Activated CD4-positive, alpha-beta T cell treated with anti-CD3 and anti-CD28 coated beads for 36 hours (primary cell): Measurements from ENCODE around the gene FNBP1. TPM values are rescaled to one million over a fixed set of nuclear protein-coding genes. Genes with fewer than 3 reads are reported as not detected.
"Not testable (repeated sequence)": the region's sequence is repeated elsewhere in the genome, so short reads cannot be mapped to it uniquely, and the experiment has no call there.

Experiments
- ATAC-seq: fragments of 200-7000 bp; cut with Tn5 transposase; one replicate; pipeline ENCODE4 v1.10.0; 2021; ENCODE audit warnings: mild to moderate bottlenecking, moderate library complexity
- CTCF ChIA-PET: fragments of 350-600 bp; sonication (Branson Sonifier 250); formaldehyde crosslinking; loops from one replicate; lab custom pipeline; 2021; ENCODE audit warnings: antibody characterized with exemption; lab: Charles Lee
- POLR2A ChIA-PET: fragments of 350-600 bp; sonication (Branson Sonifier 250); formaldehyde crosslinking; loops from one replicate; lab custom pipeline; 2021; ENCODE audit warnings: antibody characterized with exemption, inconsistent platforms; lab: Charles Lee
- DNase-seq: peaks from one replicate; pipeline ENCODE4 v3.0.0-alpha.2; 2020
- H3K27ac Mint-ChIP-seq: one replicate; pipeline ENCODE4 v1.8.0; 2021; ENCODE audit warnings: mixed read lengths
- H3K27me3 Mint-ChIP-seq: one replicate; pipeline ENCODE4 v1.8.0; 2021; ENCODE audit warnings: mixed read lengths
- H3K36me3 Mint-ChIP-seq: one replicate; pipeline ENCODE4 v1.8.0; 2021; ENCODE audit warnings: low read depth, mixed read lengths
- H3K4me1 Mint-ChIP-seq: one replicate; pipeline ENCODE4 v1.8.0; 2021; ENCODE audit warnings: mixed read lengths
- H3K4me3 Mint-ChIP-seq: one replicate; pipeline ENCODE4 v1.8.0; 2021; ENCODE audit warnings: mild to moderate bottlenecking, moderate library complexity, mixed read lengths
- H3K9me3 Mint-ChIP-seq: one replicate; pipeline ENCODE4 v1.8.0; 2021; ENCODE audit warnings: low read depth, mixed read lengths
- intact Hi-C, 2 experiments: fragments of 100-400 bp; cut with DNase I in 1 of 2; cut with micrococcal nuclease in 1 of 2; formaldehyde crosslinking; loops; one replicate each; pipeline versions ENCODE4 v1.14.2 to v1.15.1; 2022 to 2024; cut with DNase I, micrococcal nuclease
- total RNA-seq, 2 experiments: library from RNA; stranded (reverse); gene quantifications; one replicate each; pipeline ENCODE4 v1.2.3, GENCODE V29; 2021

FNBP1 gene
- total RNA-seq, 2 experiments from 2014 or later = 254 to 354 TPM

DNA sequence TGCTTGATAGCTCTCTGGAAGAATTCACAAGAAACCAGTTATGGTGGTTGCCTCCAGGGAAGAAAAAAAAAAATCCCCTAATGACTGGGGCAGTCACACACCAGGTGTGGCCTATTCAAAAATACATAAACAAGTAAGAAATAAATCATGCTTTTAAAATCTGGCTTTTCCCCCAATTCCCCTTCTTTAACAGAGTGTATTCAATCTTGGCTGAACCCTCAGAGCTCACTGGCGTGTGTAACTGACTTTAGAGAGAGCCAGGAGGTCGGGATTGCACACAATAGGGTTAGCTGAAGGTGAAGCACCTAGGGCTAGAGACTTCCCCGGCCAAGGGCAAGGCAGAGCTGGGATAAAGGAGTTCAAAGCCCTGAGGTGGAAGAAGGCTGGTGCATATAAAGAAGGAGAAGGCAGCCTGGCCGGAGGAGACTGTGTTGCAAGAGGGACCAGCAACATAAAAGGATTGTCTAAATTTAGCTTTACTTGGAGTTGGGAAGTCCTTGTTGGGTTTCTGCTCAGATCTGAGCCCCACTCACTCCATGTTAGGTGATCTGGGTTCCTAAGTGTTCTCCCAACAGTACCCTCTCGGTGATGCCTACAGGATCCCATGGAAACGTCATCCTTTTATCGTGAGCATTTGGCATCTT is 19.7 kb downstream of the FNBP1 start:
- POLR2A ChIA-PET = interaction anchor here (0.5 to 1.5 kb wide), 17 partner anchors 13 to 135 kb away, joined by 3 to 7 read pairs (median 5); no protein-coding TSS in a partner anchor

GRCh38 chr9:130022566-130023143 is 20.3 kb downstream of the FNBP1 start:
- Mint-ChIP-seq H3K27me3 (no peaks in the 10 kb centered on the region), H3K4me1 (peaks cover 97% of the 10 kb centered on the region), H3K9me3 (no peaks in the 10 kb centered on the region), H3K27ac (peak overlapping the region; percentile 92), H3K4me3 (peak overlapping the region; percentile 50), H3K36me3 (peaks cover 65% of the 10 kb centered on the region)
- ATAC-seq (no peak), DNase-seq (no peak)
- CTCF ChIA-PET = interaction anchor here (0.7 to 1.1 kb wide), 4 partner anchors 13 to 136 kb away, joined by 3 to 6 read pairs (median 4); no protein-coding TSS in a partner anchor
- intact Hi-C loops = loop anchor here in 1 of 2 experiments (2.0 to 5.0 kb wide), 3 partner anchors 14 to 90 kb away; no protein-coding TSS in a partner anchor
- POLR2A ChIA-PET = interaction anchor here (0.5 to 1.5 kb wide), 18 partner anchors 12 to 134 kb away, joined by 3 to 8 read pairs (median 5); no protein-coding TSS in a partner anchor

More for the DNA sequence above, 19.7 kb downstream of the FNBP1 start:
- H3K27ac Mint-ChIP-seq = peak overlapping the region; percentile 92
- H3K4me3 Mint-ChIP-seq = peak overlapping the region; percentile 50
- H3K4me1 Mint-ChIP-seq = peaks cover 97% of the 10 kb centered on the region
- H3K27me3 Mint-ChIP-seq = no peaks in the 10 kb centered on the region
- intact Hi-C loops = loop anchor here in 1 of 2 experiments (2.0 to 5.0 kb wide), 3 partner anchors 14 to 91 kb away; no protein-coding TSS in a partner anchor
- CTCF ChIA-PET = interaction anchor here (0.7 to 1.1 kb wide), 5 partner anchors 12 to 137 kb away, joined by 3 to 6 read pairs (median 4); no protein-coding TSS in a partner anchor
- H3K36me3 Mint-ChIP-seq = peaks cover 69% of the 10 kb centered on the region
- peak; percentile 59 for ATAC-seq
- H3K9me3 Mint-ChIP-seq = no peaks in the 10 kb centered on the region
- DNase-seq = no peak

GRCh38 chr9:130021842-130022241 is 21.1 kb downstream of the FNBP1 start:
- CTCF ChIA-PET = interaction anchor here (0.6 to 2.4 kb wide), 7 partner anchors 8 to 84 kb away, joined by 3 to 7 read pairs (median 4); no protein-coding TSS in a partner anchor
- H3K4me3 Mint-ChIP-seq = not testable (repeated sequence)

GRCh38 chr9:130021123-130021522 is 21.9 kb downstream of the FNBP1 start:
- intact Hi-C loops = loop anchor here (1.0 to 5.0 kb wide), 2 partner anchors 13 to 89 kb away; no protein-coding TSS in a partner anchor
- CTCF ChIA-PET = interaction anchor here (1.1 to 2.4 kb wide), 6 partner anchors 8 to 84 kb away, joined by 3 to 7 read pairs (median 4); no protein-coding TSS in a partner anchor
- H3K4me3 Mint-ChIP-seq = peak overlapping the region; percentile 52
- peaks cover 97% of the 10 kb centered on the region for H3K4me1 Mint-ChIP-seq
- H3K27ac Mint-ChIP-seq = peak overlapping the region; percentile 98
- peaks cover 68% of the 10 kb centered on the region for H3K36me3 Mint-ChIP-seq
- H3K9me3 Mint-ChIP-seq = peaks cover 3% of the 10 kb centered on the region
- ATAC-seq (no peak), DNase-seq (no peak)
- no peaks in the 10 kb centered on the region for H3K27me3 Mint-ChIP-seq
- POLR2A ChIA-PET = interaction anchor here (1.8 kb wide), 1 partner anchor 134 kb away, joined by 7 read pairs; no protein-coding TSS in a partner anchor

More at GRCh38 chr9:130021842-130022241, 21.1 kb downstream of the FNBP1 start:
- intact Hi-C loops = loop anchor here (1.0 to 5.0 kb wide), 4 partner anchors 12 to 90 kb away; no protein-coding TSS in a partner anchor
- H3K9me3 Mint-ChIP-seq, H3K27me3 Mint-ChIP-seq, DNase-seq, ATAC-seq: not testable (repeated sequence)
- Mint-ChIP-seq H3K4me1 (peaks cover 97% of the 10 kb centered on the region), H3K27ac (peak overlapping the region; percentile 98), H3K36me3 (peaks cover 67% of the 10 kb centered on the region)
- POLR2A ChIA-PET = interaction anchor here (0.7 kb wide), 2 partner anchors 9 to 65 kb away, joined by 3 to 8 read pairs; no protein-coding TSS in a partner anchor

DNA sequence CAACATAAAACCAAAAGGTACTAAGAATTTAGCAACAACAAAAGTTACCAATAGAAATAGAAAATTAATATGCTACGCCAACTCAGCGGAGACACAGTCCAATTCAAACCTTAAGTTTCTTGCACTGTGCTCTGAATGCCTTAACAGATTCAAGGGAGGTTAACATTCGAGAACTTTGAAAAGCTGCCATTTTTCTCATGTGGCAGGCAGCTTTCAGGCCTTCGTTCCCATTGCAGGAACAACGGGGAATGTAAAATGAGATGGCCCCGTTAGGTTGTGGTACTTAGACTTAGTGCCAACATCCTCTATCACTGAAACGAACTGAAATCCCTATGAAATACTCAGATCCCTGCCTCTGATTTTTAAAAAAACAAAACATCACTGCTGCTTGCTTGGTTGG is 22.4 kb downstream of the FNBP1 start:
- peaks cover 3% of the 10 kb centered on the region for H3K9me3 Mint-ChIP-seq
- peak overlapping the region; percentile 98 for H3K27ac Mint-ChIP-seq
- no peak for DNase-seq
- POLR2A ChIA-PET = interaction anchor here (0.6 to 1.8 kb wide), 6 partner anchors 8 to 134 kb away, joined by 4 to 14 read pairs (median 7); no protein-coding TSS in a partner anchor
- H3K27me3 Mint-ChIP-seq = no peaks in the 10 kb centered on the region
- peaks cover 93% of the 10 kb centered on the region for H3K4me1 Mint-ChIP-seq
- ATAC-seq = no peak
- intact Hi-C loops = loop anchor here (1.0 to 5.0 kb wide), 4 partner anchors 8 to 88 kb away; no protein-coding TSS in a partner anchor
- H3K36me3 Mint-ChIP-seq = peaks cover 67% of the 10 kb centered on the region
- CTCF ChIA-PET = interaction anchor here (0.9 to 2.4 kb wide), 7 partner anchors 8 to 26 kb away, joined by 3 to 7 read pairs (median 5); no protein-coding TSS in a partner anchor
- peak overlapping the region; percentile 52 for H3K4me3 Mint-ChIP-seq

- intact Hi-C loops = no loop called here
- ChIA-PET CTCF (interaction anchor here (0.5 to 1.7 kb wide), 5 partner anchors 20 to 45 kb away, joined by 3 to 7 read pairs (median 3); no protein-coding TSS in a partner anchor), POLR2A (interaction anchor here (0.5 to 2.7 kb wide), 4 partner anchors 10 to 45 kb away, joined by 3 to 24 read pairs (median 4); no protein-coding TSS in a partner anchor)
- ATAC-seq = peak; percentile 27
- peaks cover 86% of the 10 kb centered on the region for H3K4me1 Mint-ChIP-seq
- no peaks in the 10 kb centered on the region for H3K27me3 Mint-ChIP-seq
- peak; percentile 61 for DNase-seq
- no peak overlapping the region for H3K4me3 Mint-ChIP-seq
- peaks cover 3% of the 10 kb centered on the region for H3K9me3 Mint-ChIP-seq
- peaks cover 65% of the 10 kb centered on the region for H3K36me3 Mint-ChIP-seq
- H3K27ac Mint-ChIP-seq = peak overlapping the region; percentile 96
These were observed 24.7 kb downstream of the FNBP1 start for GRCh38 chr9:130018265-130018664.

- H3K4me1 Mint-ChIP-seq = peaks cover 86% of the 10 kb centered on the region
- ChIA-PET POLR2A (interaction anchor here (0.6 to 2.7 kb wide), 10 partner anchors 9 to 88 kb away, joined by 3 to 24 read pairs (median 6); no protein-coding TSS in a partner anchor), CTCF (interaction anchor here (0.9 to 1.7 kb wide), 10 partner anchors 8 to 129 kb away, joined by 3 to 17 read pairs (median 4); no protein-coding TSS in a partner anchor)
- H3K27me3 Mint-ChIP-seq, H3K9me3 Mint-ChIP-seq, H3K4me3 Mint-ChIP-seq, ATAC-seq, DNase-seq: not testable (repeated sequence)
- peaks cover 67% of the 10 kb centered on the region for H3K36me3 Mint-ChIP-seq
- intact Hi-C loops = loop anchor here (2.0 kb wide), 2 partner anchors 17 to 19 kb away; no protein-coding TSS in a partner anchor
- peak overlapping the region; percentile 96 for H3K27ac Mint-ChIP-seq
These were observed 25.5 kb downstream of the FNBP1 start for GRCh38 chr9:130017510-130017909.

DNA sequence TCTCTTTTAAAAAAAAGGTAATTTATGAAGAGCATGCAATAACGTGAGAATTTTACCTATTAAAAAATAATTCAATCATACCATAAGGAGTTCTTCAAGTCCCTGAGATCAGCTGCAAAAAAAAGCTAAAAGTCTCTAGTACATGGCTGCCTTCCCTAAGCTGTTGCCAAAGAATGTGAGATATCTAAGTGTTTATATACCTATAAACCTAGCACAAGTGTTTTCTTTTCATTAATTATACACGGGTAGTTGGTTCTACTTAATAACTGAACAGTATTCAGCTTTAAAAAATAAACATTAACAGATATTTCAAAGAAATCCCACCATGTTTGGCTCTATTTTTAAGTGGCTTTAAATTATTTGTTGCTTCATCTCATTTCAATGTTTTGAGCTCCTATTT is 25.9 kb downstream of the FNBP1 start:
- Mint-ChIP-seq H3K4me1 (peaks cover 86% of the 10 kb centered on the region), H3K4me3 (peak overlapping the region; percentile 34), H3K9me3 (peaks cover 5% of the 10 kb centered on the region), H3K27ac (peak overlapping the region; percentile 96), H3K27me3 (no peaks in the 10 kb centered on the region), H3K36me3 (peaks cover 67% of the 10 kb centered on the region)
- DNase-seq (no peak), ATAC-seq (no peak)
- POLR2A ChIA-PET = interaction anchor here (0.6 to 2.7 kb wide), 16 partner anchors 9 to 129 kb away, joined by 3 to 24 read pairs (median 5); no protein-coding TSS in a partner anchor
- CTCF ChIA-PET = interaction anchor here (0.7 to 1.7 kb wide), 12 partner anchors 8 to 129 kb away, joined by 3 to 17 read pairs (median 4); no protein-coding TSS in a partner anchor
- intact Hi-C loops = loop anchor here (2.0 kb wide), 2 partner anchors 18 kb away; no protein-coding TSS in a partner anchor

GRCh38 chr9:130015353-130016019 is 27.5 kb downstream of the FNBP1 start:
- ChIA-PET POLR2A (interaction anchor here (0.6 to 0.7 kb wide), 2 partner anchors 15 to 35 kb away, joined by 4 to 12 read pairs; no protein-coding TSS in a partner anchor), CTCF (interaction anchor here (0.6 to 0.8 kb wide), 3 partner anchors 9 to 24 kb away, joined by 3 to 4 read pairs (median 3); no protein-coding TSS in a partner anchor)
- H3K4me1 Mint-ChIP-seq = peaks cover 84% of the 10 kb centered on the region
- H3K27me3 Mint-ChIP-seq = no peaks in the 10 kb centered on the region
- H3K4me3 Mint-ChIP-seq = no peak overlapping the region
- H3K36me3 Mint-ChIP-seq = peaks cover 65% of the 10 kb centered on the region
- DNase-seq = no peak
- peaks cover 9% of the 10 kb centered on the region for H3K9me3 Mint-ChIP-seq
- no peak for ATAC-seq
- intact Hi-C loops = loop anchor here (1.0 to 2.0 kb wide), 4 partner anchors 14 to 23 kb away; no protein-coding TSS in a partner anchor
- H3K27ac Mint-ChIP-seq = peak overlapping the region; percentile 42
